Measurements from ENCODE around the gene JAGN1. TPM values are rescaled to one million over a fixed set of nuclear protein-coding genes. Genes with fewer than 3 reads are reported as not detected.

JAGN1 gene
- total and polyA plus RNA-seq, 2 donors (not counting 1 experiment from before 2014, with no cell fraction given): 20.3 to 25.7 TPM

- peak overlapping the region; percentile 21 for H3K4me3 Mint-ChIP-seq
- peaks cover 37% of the 10 kb centered on the region for H3K4me1 Mint-ChIP-seq
- Histone ChIP-seq H3K27ac (ENCODE audit: low read length in 2 of 2) (no peak overlapping the region), H3K9me3 (ENCODE audit: control extremely low read depth in 1 of 3, control insufficient read depth in 2 of 3, insufficient read depth in 1 of 3, low read length in 2 of 3) (no peaks in the 10 kb centered on the region), H3K27me3 (replicated peaks in 1 of 4; ENCODE audit: control extremely low read depth in 1 of 4, control insufficient read depth in 3 of 4, insufficient read depth in 4 of 4, low read length in 3 of 4) (no peaks in the 10 kb centered on the region), H3K4me3 (ENCODE audit: control extremely low read depth in 1 of 5, extremely low read depth in 1 of 5, insufficient read depth in 1 of 5, low read depth in 2 of 5, low read length in 4 of 5) (no peak overlapping the region), H3K4me2 (replicated peaks; ENCODE audit: low read depth, low read length, poor library complexity, severe bottlenecking) (no peak overlapping the region), H4K20me1 (ENCODE audit: control insufficient read depth, insufficient read depth, low read length, poor library complexity, severe bottlenecking) (no peaks in the 10 kb centered on the region), H3K36me3 (replicated peaks in 1 of 2; ENCODE audit: control extremely low read depth in 1 of 2, control insufficient read depth in 1 of 2, extremely low read depth in 1 of 2, insufficient read depth in 2 of 2, low read length in 1 of 2) (peaks cover 0 to 8% of the 10 kb centered on the region in 2 experiments), H3K4me1 (ENCODE audit: control insufficient read depth in 2 of 2, insufficient read depth in 2 of 2, low read length in 2 of 2) (peaks cover 22 to 26% of the 10 kb centered on the region in 2 donors), H3K79me2 (ENCODE audit: control insufficient read depth, insufficient read depth, low read length) (peaks cover 22% of the 10 kb centered on the region), H3K9ac (ENCODE audit: low read length) (no peak overlapping the region), H2AFZ (ENCODE audit: insufficient read depth, low read depth, low read length, poor library complexity, severe bottlenecking) (no peak overlapping the region)
- 100% methylated on average over 2 of the region's 4 CpGs for WGBS (ENCODE audit: insufficient coverage)
- no peak for ATAC-seq (ENCODE audit: low read depth)
- intact Hi-C loops (cut with micrococcal nuclease): loop anchor here (5.0 kb wide), 5 partner anchors 89 to 429 kb away; partner anchors contain the start of genes BRPF1, RPUSD3, TATDN2 and VHL
- peak overlapping the region; percentile 61 for H3K27ac Mint-ChIP-seq
- DNase-seq: no peak
- H3K9me3 Mint-ChIP-seq (ENCODE audit: insufficient read depth): no peaks in the 10 kb centered on the region
- TF ChIP-seq EZH2 (IDR thresholded peaks at IDR 0.05; ENCODE audit: borderline replicate concordance, insufficient read depth, low read depth, low read length, poor library complexity, severe bottlenecking): no peak
- TF ChIP-seq CTCF (IDR thresholded peaks at IDR 0.05): no peak
- ChIA-PET POLR2A (interaction anchor here (0.6 to 0.7 kb wide), 2 partner anchors 212 to 263 kb away, joined by 6 to 9 read pairs; no protein-coding TSS in a partner anchor), CTCF (interaction anchor here (0.6 to 6.0 kb wide), 8 partner anchors 15 to 428 kb away, joined by 3 to 47 read pairs (median 4); partner anchors contain the start of genes JAGN1 and PRRT3)
- no peaks in the 10 kb centered on the region for H3K27me3 Mint-ChIP-seq
Observed at GRCh38 chr3:9930804-9931418, 40.5 kb downstream of the JAGN1 start.

DNA sequence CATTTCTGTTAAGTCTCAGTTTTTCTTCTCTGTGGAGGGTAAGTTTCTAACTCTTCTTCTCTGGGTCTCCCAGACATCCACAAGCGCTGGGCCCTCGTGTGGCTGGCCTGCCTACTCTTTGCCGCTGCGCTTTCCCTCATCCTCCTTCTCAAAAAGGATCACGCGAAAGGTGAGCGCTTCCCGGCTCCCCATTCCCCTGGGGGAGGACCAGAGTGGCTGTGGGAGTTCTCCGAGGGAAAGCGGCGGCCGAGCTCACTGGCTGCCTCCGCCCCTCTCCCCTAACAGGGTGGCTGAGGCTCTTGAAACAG lies 42.1 kb downstream of the JAGN1 start:
- POLR2A ChIA-PET: interaction anchor here (0.6 to 2.2 kb wide), 14 partner anchors 12 to 536 kb away, joined by 3 to 19 read pairs (median 7); partner anchors contain the start of genes ARPC4, EMC3, JAGN1 and OGG1
- TF ChIP-seq EZH2 (IDR thresholded peaks at IDR 0.05; ENCODE audit: borderline replicate concordance, insufficient read depth, low read depth, low read length, poor library complexity, severe bottlenecking) (no peak), CTCF (IDR thresholded peaks at IDR 0.05) (no peak)
- peak overlapping the region; percentile 94 for H3K4me3 Mint-ChIP-seq
- Histone ChIP-seq H3K9me3 (ENCODE audit: control extremely low read depth in 1 of 3, control insufficient read depth in 2 of 3, insufficient read depth in 1 of 3, low read length in 2 of 3) (no peaks in the 10 kb centered on the region), H3K9ac (ENCODE audit: low read length) (peak overlapping the region; percentile 92), H3K4me3 (ENCODE audit: control extremely low read depth in 1 of 5, extremely low read depth in 1 of 5, insufficient read depth in 1 of 5, low read depth in 2 of 5, low read length in 4 of 5) (peak overlapping the region in 4 of 5 experiments; percentile 54 to 95 (median 71)), H3K27ac (ENCODE audit: low read length in 2 of 2) (peak overlapping the region; percentile 82 to 94), H2AFZ (ENCODE audit: insufficient read depth, low read depth, low read length, poor library complexity, severe bottlenecking) (peak overlapping the region; percentile 95), H3K4me2 (replicated peaks; ENCODE audit: low read depth, low read length, poor library complexity, severe bottlenecking) (peak overlapping the region; percentile 92), H3K27me3 (replicated peaks in 1 of 4; ENCODE audit: control extremely low read depth in 1 of 4, control insufficient read depth in 3 of 4, insufficient read depth in 4 of 4, low read length in 3 of 4) (no peaks in the 10 kb centered on the region), H3K79me2 (ENCODE audit: control insufficient read depth, insufficient read depth, low read length) (peaks cover 24% of the 10 kb centered on the region), H3K4me1 (ENCODE audit: control insufficient read depth in 2 of 2, insufficient read depth in 2 of 2, low read length in 2 of 2) (peaks cover 22 to 26% of the 10 kb centered on the region in 2 donors), H4K20me1 (ENCODE audit: control insufficient read depth, insufficient read depth, low read length, poor library complexity, severe bottlenecking) (no peaks in the 10 kb centered on the region), H3K36me3 (replicated peaks in 1 of 2; ENCODE audit: control extremely low read depth in 1 of 2, control insufficient read depth in 1 of 2, extremely low read depth in 1 of 2, insufficient read depth in 2 of 2, low read length in 1 of 2) (peaks cover 0 to 17% of the 10 kb centered on the region in 2 experiments)
- H3K4me1 Mint-ChIP-seq: peaks cover 39% of the 10 kb centered on the region
- no peaks in the 10 kb centered on the region for H3K27me3 Mint-ChIP-seq
- 4% methylated on average over 8 of the region's 13 CpGs for WGBS (ENCODE audit: insufficient coverage)
- no peaks in the 10 kb centered on the region for H3K9me3 Mint-ChIP-seq (ENCODE audit: insufficient read depth)
- ATAC-seq (ENCODE audit: low read depth): no peak
- CTCF ChIA-PET: interaction anchor here (0.7 to 6.0 kb wide), 26 partner anchors 9 to 806 kb away, joined by 3 to 47 read pairs (median 4); partner anchors contain the start of genes ARPC4, EMC3, JAGN1 and PRRT3
- intact Hi-C loops (cut with micrococcal nuclease): loop anchor here (2.0 to 5.0 kb wide), 8 partner anchors 90 to 430 kb away; partner anchors contain the start of genes BRPF1, MTMR14, RPUSD3 and SEC13
- DNase-seq: no peak
- H3K27ac Mint-ChIP-seq: peak overlapping the region; percentile 98

Data from B cell (primary cell).